ENCODE measurements around the gene TUBAL3. TPM values are rescaled to one million over a fixed set of nuclear protein-coding genes. Genes with fewer than 3 reads are reported as not detected.

The TUBAL3 gene
- total RNA-seq, 3 donors from 2014 or later, result 1.6 to 1.9 TPM; not detected in 1

DNA sequence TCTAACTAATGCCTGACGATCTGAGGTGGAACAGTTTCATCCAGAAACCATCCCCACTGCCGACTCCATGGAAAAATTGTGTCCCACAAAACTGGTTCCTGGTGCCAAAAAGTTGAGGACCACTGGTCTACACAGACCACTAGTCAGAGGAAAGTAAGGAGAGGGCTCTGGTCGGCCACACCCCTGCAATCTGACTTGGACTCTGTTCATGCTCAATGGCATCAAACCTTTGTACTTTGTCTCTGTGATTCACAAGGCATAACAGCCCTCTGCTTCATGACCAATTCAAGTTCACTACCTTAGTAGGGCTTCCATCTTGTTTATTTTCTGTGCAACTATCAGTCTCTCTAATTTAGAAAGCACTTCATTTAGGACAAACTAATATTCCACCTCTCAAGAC is 1.8 kb downstream of the TUBAL3 start:
- Histone ChIP-seq H3K9me3 (no peaks in the 10 kb centered on the region), H3K27ac (no peak overlapping the region), H3K27me3 (no peaks in the 10 kb centered on the region), H3K36me3 (no peaks in the 10 kb centered on the region), H3K4me3 (no peak overlapping the region), H3K4me1 (no peaks in the 10 kb centered on the region)
- no peak for DNase-seq (ENCODE audit: low spot score in 2 of 2)
- TF ChIP-seq POLR2A (IDR thresholded peaks at IDR 0.05), result no peak
- no peak for TF ChIP-seq POLR2AphosphoS5 (IDR thresholded peaks at IDR 0.05)
- no peak for TF ChIP-seq CTCF (IDR thresholded peaks at IDR 0.05)
- intact Hi-C loops (cut with DNase I; ENCODE audit: low total_unique reads), result no loop called here

DNA sequence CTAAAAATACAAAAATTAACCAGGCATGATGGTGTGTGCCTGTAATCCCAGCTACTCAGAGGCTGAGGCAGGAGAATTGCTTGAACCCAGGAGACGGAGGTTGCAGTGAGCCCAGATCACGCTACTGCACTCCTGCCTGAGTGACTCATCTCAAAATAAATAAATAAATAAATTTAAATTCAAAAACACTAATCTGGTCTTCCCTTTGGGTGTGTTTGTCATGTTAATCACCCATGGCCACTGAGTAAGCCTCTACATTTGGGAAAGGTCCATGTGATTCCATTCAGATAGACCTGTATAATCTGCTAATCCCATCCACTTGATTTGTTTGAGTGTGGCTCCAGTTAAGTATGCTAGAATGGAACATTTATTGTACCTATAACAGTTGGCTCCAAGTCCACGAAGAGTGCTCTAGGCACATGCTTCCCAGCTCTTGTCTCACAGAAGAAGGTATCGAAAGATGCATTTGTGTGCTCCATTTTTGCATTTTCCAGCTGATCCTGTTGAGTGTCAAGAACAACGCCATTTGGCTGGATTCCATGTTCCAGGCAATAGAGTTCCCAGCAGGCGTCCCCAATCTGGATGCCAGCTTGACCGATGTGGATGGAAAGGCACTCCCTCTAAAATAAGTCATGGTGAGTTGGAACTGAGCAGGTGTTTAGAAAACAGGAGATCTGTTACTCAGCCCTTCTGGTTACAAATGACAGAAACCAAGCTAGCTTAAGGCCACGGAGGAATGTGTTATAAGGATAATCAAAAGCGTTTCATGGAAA is 4.0 kb downstream of the TUBAL3 start:
- DNase-seq (ENCODE audit: low spot score in 2 of 2), result no peak
- Histone ChIP-seq H3K4me3 (no peak overlapping the region), H3K4me1 (no peaks in the 10 kb centered on the region), H3K27me3 (no peaks in the 10 kb centered on the region), H3K9me3 (no peaks in the 10 kb centered on the region), H3K27ac (no peak overlapping the region), H3K36me3 (no peaks in the 10 kb centered on the region)
- TF ChIP-seq POLR2A (IDR thresholded peaks at IDR 0.05) (no peak), POLR2AphosphoS5 (IDR thresholded peaks at IDR 0.05) (no peak), CTCF (IDR thresholded peaks at IDR 0.05) (no peak)
- intact Hi-C loops (cut with DNase I; ENCODE audit: low total_unique reads), result no loop called here

GRCh38 chr10:5399332-5399731 is 5.3 kb downstream of the TUBAL3 start:
- DNase-seq (ENCODE audit: low spot score in 2 of 2), result no peak
- intact Hi-C loops (cut with DNase I; ENCODE audit: low total_unique reads), result no loop called here
- no peak overlapping the region for H3K4me3 ChIP-seq
- H3K27me3 ChIP-seq, result no peaks in the 10 kb centered on the region
- H3K36me3 ChIP-seq, result no peaks in the 10 kb centered on the region
- TF ChIP-seq POLR2AphosphoS5 (IDR thresholded peaks at IDR 0.05) (no peak), CTCF (IDR thresholded peaks at IDR 0.05) (no peak), POLR2A (IDR thresholded peaks at IDR 0.05) (no peak)
- no peak overlapping the region for H3K27ac ChIP-seq
- H3K9me3 ChIP-seq, result no peaks in the 10 kb centered on the region
- no peaks in the 10 kb centered on the region for H3K4me1 ChIP-seq

DNA sequence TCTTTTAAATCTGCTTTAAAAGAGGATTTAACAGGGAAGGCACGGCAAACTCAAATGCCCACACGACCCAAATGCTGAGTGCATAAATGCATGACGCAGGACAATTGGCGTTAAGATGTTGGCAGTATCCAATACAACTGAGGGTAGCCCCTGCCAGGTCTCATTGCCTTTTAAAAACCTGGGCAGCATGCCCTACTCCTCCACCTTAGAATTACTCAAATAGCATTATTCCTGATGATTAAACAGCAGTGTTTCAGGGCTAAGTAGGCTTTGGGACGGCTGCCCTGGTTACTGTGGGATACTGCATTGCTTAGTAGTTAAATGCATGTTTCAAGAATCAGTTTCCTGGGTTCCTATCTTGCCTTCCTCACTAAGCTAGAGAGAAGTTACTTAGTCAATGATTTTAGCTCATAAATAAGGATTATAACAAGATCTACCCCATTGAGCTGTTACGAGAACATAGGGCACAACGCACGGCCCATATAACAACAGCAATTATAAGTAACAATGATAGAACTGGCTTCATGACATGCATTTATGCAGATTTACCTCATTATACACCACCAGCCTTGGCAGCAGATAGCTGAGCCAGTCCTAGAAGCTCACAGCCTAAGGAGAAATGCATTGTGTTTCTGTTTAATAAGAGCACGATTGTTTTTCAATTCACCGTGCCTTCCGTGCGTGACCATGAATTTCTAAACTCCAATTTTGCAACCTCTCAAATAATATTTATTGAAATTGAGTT is 7.9 kb downstream of the TUBAL3 start:
- Histone ChIP-seq H3K9me3 (peaks cover 1 to 2% of the 10 kb centered on the region in 2 donors), H3K27ac (no peak overlapping the region), H3K36me3 (no peaks in the 10 kb centered on the region), H3K4me1 (no peaks in the 10 kb centered on the region), H3K27me3 (no peaks in the 10 kb centered on the region), H3K4me3 (no peak overlapping the region)
- TF ChIP-seq POLR2A (IDR thresholded peaks at IDR 0.05), result no peak
- TF ChIP-seq POLR2AphosphoS5 (IDR thresholded peaks at IDR 0.05), result no peak
- no peak for TF ChIP-seq CTCF (IDR thresholded peaks at IDR 0.05)
- intact Hi-C loops (cut with DNase I; ENCODE audit: low total_unique reads), result no loop called here
- DNase-seq (ENCODE audit: low spot score in 2 of 2), result no peak

DNA sequence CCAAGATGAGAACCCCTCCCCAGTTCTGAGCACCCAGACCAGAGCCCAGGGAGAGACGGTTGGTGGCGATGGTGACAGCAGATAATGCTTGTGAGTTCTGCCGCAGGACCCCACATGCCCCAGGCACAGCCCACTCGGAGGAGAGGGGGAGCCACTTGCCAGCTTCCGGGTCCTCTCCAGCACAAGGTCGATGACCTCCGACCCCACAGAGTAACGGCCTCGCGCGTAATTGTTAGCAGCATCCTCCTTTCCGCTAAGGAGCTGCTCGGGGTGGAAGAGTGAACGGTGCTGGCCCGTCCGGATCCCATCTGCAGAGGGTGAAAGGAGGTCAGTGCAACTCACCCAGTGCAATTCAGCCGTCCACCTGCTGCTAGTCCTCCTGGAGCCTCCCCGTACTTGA is 9.5 kb downstream of the TUBAL3 start:
- Histone ChIP-seq H3K36me3 (no peaks in the 10 kb centered on the region), H3K27ac (no peak overlapping the region), H3K4me1 (no peaks in the 10 kb centered on the region), H3K9me3 (peaks cover 8 to 17% of the 10 kb centered on the region in 2 donors), H3K4me3 (no peak overlapping the region), H3K27me3 (no peaks in the 10 kb centered on the region)
- TF ChIP-seq POLR2A (IDR thresholded peaks at IDR 0.05), result no peak
- TF ChIP-seq POLR2AphosphoS5 (IDR thresholded peaks at IDR 0.05), result no peak
- no peak for TF ChIP-seq CTCF (IDR thresholded peaks at IDR 0.05)
- DNase-seq (ENCODE audit: low spot score in 2 of 2), result no peak
- intact Hi-C loops (cut with DNase I; ENCODE audit: low total_unique reads), result no loop called here
